ENCODE data around the gene SLC25A14.

The SLC25A14 gene

DNA sequence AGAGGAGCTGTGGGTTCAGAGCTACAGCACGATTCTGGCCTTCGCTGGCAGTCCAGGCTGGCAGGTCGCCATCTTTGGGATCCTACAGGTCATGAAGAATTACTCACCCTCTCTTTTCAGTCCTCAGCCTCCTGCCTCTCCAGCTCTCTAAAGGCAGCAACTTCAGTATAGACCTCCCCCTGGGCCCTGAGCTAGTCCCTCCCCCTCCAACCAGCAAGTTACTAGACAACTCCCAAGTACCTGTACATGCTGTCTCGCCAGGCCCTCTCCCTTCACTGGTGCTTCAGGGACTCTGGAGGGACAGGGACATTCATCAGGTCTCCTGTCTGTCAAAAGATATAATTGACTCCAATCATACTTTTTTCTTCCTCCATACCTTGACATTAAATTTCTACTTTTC, 45.8 kb downstream of the SLC25A14 start, which contains the start of gene GPR119:
Gene GPR119, minus strand, starts transcription at position 155 of the 400 bp plus-strand sequence. CDS start 227 bp downstream, outside the sequence.
- DNase-seq: no peak

DNA sequence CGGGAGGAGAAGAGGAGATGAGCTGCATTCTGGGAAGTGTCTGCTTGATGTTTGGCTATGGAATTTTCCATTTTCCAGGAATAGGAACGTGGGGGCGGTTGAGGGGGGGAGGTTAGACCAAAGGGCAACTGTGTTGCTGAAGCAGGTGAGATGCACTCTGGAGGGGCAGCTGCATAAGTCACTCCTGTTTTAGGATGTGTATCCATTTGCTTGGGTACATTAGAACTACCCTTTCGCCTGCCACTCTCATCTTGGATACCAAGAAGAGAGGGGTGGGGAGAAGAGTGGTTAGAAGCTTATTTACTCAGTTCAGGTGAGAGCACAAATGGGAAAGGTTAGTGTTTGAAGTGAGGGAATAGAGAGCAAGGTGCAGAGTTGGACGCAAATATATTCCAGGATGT, 46.7 kb downstream of the SLC25A14 start:
- DNase-seq: no peak

DNA sequence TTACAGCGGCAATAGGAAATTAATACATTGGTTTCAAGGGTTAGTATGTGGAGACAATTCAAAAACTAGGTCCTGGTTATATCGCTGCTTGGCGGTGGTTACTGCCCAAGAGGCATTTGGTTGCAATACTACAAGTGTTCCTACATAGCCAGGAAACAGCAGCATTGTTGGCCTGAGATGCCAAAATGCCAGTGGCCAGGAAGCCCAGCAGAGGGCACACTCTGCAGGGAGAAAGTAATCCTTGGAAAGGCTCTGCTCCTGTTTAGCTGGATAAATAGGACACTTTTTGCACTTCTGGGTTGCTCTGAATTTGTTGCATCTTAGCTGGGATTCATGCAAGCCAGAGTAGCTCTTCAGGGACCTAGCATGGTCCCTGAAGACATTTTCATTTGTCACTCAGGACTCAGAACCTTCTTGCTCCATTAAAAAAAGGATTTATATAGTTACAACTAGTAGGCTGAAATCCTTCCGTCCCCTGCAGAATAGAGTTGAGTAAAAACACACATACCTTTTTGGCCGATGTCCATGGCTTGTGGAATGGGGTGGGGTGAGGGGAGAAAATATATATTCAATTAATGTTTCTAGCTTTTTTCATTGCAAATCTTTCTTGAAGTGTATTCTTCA, 53.8 kb downstream of the SLC25A14 start:
- no peak for DNase-seq

DNA sequence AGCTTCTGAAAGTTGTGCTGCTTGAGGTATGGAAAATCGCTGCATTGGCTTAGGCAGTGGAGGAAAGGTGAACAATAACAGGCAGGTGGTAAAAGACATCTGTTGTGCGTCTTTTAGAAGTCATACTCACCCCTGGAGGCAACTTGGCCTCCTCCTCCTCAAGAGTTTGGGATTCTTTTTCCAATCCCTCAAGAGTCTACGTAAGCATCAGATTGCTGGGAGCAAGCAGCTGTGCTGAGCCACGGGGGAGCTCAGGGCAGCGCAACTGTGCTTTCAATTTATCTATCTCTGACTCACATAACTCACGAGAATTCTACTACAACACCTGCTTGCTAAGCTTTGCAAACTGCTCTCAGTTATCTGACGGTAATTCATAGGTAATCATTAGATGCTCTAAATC, 55.6 kb downstream of the SLC25A14 start:
- no peak for DNase-seq

DNA sequence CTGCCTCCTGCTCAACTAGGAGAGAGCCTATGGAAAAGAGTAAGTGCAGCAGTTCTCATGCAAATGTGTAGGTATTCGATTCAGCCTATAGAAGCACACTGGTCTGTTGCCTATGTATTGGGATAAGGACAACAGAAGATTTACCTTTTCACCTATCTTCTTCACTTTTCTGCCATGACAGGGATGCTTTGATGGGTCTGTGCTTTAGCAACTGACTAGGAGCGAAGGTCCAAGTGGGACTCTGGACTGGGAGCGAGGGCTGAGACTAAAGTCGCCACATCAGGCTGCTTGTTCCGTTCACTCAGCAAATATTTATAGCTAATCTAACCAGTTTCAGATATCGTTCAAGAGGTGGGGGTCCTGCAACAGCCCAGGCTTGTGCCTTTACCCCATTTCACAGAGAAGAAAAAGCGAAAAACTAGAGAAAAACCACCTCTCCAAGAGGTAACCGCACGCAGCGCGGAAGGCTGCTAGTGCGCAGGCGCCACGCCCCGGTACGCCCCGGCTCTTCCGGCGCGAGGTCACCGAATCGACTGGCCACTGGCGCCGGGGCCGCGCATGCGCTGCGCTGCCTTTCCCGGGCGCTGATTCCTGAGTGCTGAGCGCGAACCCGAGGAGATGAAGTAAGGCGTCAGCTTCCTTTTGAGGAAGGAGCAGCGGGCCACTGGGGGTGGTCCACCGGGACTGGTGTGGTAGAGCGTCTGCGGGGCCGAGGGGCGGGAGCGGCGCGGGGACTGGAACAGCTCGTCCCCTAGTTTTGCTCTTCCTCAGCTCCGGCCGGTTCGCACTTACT, 61.9 kb downstream of the SLC25A14 start, which contains the start of gene RBMX2:
Gene RBMX2, plus strand, starts transcription at position 573 of the 793 bp plus-strand sequence. Its CDS starts 46 bp downstream, at position 619.
- DNase-seq: peak; percentile 55 to 65

DNA sequence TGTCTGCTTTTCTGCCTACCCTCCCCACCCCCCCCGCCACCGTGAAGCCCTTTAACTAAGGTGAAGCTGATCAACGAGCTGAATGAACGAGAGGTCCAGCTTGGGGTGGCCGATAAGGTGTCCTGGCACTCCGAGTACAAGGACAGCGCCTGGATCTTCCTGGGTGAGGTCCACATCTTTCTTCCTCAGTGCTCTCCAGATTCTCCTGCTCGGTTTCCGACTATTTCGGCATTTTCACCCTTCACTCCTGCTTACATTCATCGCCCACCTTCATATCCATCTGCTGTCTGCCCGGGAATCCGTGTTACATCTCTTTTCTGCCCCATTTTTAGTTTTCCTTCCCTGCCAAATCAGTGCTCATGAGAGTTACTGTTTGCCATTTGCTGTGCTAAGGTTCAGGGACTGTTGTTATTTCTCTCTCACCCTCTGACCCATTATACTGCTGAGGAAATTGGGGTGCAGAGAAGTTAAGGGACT, 62.5 kb downstream of the SLC25A14 start:
- no peak for DNase-seq

DNA sequence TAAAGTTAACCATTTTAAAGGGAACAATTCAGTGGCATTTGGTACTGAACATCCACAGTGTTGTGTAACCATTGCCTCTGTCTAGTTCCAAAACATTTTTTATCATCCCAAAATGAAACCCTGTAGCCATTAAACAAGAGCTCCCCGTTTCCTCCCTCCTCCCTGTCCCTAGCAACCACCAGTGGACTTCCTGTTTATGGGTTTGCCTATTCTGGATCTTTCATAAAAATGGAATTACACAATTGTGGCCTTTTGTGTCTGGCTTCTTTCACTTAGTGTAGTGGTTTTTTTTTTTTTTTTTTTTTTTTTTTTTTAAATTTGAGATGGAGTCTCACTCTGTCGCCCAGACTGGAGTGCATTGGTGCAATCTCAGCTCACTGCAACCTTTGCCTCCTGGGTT, 73.7 kb downstream of the SLC25A14 start:
- no peak for DNase-seq

DNA sequence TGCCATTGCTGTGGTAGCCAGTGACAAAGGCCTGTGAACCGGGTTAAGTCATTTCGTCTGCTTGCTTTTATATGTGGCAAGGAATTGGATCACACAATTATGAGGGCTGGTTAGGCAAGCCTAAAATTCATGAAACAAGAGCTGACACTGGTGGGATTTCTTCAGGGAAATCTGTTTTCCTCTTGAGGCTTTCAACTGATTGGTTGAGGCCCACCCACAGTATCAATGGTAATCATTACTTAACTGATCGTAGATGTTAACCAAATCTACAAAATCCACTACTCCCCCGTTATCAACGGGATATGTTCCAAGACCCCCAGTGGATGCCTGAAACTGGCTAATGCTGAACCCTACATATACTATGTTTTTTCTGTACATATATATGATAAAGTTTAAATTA, 75.1 kb downstream of the SLC25A14 start:
- no peak for DNase-seq

DNA sequence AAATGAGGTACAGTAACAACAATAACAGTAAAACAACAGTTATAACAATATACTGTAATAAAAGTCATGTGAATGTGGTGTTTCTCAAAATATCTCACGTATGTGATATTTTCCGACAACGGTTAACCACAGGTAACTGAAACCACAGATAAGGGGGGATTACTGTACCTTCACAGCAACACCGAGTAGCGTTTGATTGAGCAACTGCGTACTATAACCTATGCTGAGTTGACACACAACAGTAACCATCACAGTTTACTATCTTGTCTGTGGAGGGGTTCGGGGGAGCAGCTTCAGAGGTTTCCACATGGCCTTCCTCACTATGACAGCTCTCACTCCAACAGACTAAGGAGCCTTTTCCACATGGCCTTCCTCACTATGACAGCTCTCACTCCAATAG, 75.5 kb downstream of the SLC25A14 start:
- DNase-seq: no peak

DNA sequence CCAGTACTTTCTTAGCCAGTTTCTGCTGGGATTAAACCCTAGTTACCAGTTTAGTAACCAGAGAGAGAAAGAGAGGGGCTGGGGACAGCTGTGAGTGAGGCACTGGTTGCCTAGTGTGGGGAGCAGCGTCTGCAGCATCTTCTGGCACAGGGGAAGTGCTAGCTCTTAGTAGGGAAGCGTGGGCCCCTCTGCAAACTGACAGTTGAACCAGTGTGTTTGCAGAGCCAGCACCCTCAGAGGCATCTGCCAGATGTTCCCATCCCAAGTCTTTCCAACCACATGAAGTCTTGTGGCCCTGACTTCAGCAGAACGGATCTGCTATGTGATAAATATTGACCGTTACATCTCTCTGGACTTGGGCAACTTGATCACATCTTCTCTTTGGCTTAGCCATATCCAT, 77.1 kb downstream of the SLC25A14 start:
- no peak for DNase-seq

DNA sequence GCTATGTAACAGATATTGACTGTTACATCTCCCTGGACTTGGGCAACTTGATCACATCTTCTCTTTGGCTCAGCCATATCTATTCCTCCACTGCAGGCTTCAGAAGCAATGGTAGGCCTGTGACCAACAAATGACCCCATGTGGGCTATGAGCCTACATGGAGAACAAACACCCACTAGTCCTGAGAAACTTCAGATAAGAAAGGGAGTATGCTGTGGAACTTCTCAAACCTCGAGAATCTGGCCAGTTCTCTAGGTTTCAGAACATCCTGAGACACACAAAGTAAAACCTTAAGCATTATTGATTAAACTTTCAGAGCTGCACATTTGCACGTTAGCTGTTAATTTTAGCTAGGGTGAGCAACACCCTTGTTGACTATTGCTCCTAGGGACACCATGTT, 78.3 kb downstream of the SLC25A14 start:
- no peak for DNase-seq

DNA sequence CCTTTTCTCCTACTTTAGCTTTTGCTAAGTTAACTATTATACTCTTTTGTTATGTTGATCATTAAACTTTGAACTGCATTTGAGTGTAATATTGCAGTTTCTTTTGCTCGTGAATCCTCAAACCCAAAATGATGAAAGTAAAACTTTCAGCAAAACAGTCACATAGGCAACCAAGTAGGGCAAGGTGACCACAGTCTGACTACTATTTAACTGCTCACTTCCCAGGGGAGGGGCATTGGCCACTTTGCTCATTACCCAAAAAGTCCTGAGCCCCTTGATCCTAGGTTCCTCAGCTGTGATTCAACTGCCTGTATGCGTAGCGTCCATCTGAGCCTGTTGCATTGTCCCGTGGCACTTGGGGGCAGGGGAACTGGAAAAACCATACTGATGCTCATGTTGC, 79.0 kb downstream of the SLC25A14 start:
- DNase-seq: no peak

DNA sequence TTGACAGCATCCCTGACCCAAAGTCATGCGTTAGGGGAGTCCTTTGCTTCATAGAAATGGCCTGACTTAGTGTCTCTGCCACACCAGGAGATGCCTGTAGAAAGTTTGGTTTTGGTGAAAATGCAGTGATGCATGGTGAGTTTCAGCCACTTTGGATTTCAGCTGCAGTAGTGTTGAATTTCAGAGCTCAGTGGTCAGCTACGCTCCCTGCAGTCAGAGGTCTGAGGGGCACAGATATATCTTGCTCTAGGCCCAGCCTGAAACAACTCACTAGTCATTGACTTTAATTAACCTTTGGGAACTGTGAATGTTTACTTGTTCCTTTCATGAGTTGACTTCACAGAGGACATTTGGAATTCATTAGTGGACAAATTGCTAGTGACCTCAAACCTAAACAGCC, 79.5 kb downstream of the SLC25A14 start:
- DNase-seq: no peak
